ENCODE results near the gene TRMT61A.
"Not testable (repeated sequence)": the region's sequence is repeated elsewhere in the genome, so short reads cannot be mapped to it uniquely, and the experiment has no call there.

TRMT61A gene

DNA sequence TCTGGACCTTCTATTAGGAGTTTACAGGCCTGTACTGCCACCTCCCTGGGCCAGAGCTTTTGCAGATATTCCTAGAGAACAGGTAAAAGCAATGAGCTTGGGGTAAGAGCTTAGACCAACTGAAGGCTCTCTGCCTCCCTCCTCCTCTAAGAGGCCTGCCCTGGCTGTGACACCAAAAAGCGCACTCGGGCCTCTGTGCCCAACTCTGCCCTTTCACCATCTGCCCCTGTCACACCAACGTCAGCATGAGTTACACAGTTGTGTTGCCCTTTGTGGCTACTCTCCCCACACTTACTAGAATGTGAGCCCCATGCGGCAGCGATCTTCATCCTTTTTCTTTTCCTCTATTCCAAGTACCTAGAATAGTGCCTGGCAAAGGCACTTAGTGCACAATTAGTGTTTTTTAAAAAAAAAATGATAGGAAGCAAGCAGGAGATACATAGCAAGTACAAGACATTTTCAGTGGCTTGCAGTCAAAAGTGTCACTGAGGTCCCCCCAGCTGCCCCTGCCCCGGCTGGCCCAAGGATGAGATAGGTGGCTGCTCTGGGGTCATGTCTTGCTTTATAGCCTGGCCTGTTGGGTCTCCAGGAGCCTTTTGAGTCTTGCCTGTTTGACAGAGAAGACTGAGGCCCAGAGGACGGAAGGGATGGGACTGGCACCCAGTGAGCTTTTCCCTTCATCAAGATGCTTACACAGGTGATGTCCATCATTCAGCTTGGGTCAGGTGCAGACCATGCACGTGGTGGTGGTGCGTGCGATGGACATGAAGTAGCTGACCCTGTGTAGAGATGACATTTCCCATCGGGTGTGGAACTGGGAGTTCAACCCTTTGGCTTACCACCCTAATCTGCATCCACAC lies 18.9 kb upstream of the TRMT61A start:
- peak; percentile 2 for DNase-seq (ENCODE audit: low spot score)

DNA sequence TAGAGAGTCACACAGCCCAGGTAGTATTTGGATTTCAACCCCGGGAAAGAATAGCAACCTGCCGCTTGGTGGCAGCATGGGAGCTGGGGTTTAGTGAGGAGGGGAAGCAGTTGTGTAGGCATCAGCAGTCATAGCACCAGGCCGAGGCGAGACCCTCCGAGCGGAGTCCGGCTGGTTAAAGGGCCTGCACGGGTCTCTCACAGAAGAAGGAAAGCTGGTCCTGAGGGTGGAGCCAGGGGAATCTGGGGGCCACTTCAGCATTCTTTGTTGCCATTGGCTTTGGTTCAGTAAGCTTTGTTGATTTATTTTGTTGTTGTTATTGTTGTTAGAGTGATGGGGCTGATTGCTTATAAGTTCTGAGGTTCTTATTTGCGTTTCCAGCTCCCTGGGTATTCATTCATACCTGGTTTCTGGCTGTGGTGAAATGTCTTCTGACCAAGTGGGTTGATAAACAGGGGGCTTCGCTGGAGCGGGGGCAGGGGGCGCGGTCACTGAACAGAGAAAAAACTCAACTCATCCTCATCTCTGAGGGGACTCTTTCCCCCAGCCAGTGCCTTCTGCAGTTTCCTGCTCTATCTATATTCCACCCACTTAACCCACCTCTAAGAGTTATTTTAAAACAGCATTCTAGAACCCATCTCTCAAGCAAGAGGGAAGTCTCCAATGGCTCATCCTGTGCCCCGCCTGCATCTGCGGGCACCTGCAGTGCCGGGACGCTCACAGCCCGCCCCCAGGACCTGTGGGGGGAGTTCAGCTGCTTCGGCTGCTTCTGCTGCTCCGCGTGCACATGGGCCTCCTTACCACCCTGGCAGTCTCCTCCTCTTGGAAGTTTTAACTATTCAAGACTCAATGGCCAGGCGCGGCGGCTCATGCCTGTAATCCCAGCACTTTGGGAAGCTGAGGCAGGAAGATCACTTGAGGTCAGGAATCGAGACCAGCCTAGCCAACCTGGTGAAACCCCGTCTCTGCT lies 18.0 kb upstream of the TRMT61A start:
- peak; percentile 1 for DNase-seq (ENCODE audit: low spot score)

DNA sequence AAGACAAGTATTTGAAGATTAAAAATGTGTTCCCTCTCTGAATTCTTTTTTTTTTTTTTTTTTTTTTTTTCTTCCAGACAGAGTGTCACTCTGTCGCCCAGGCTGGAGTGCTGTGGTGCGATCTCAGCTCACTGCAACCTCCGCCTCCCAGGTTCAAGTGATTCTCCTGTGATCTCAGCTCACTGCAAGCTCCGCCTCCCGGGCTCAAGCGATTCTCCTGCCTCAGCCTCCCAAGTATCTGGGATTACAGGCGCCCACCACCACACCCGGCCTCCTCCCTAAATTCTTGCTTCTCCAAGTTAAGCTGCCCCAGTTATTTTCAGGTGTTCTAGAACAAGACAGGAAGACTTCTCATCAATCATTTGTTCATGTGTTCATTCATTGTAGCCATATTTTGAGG lies 16.8 kb upstream of the TRMT61A start:
- not testable (repeated sequence) for DNase-seq (ENCODE audit: low spot score)

DNA sequence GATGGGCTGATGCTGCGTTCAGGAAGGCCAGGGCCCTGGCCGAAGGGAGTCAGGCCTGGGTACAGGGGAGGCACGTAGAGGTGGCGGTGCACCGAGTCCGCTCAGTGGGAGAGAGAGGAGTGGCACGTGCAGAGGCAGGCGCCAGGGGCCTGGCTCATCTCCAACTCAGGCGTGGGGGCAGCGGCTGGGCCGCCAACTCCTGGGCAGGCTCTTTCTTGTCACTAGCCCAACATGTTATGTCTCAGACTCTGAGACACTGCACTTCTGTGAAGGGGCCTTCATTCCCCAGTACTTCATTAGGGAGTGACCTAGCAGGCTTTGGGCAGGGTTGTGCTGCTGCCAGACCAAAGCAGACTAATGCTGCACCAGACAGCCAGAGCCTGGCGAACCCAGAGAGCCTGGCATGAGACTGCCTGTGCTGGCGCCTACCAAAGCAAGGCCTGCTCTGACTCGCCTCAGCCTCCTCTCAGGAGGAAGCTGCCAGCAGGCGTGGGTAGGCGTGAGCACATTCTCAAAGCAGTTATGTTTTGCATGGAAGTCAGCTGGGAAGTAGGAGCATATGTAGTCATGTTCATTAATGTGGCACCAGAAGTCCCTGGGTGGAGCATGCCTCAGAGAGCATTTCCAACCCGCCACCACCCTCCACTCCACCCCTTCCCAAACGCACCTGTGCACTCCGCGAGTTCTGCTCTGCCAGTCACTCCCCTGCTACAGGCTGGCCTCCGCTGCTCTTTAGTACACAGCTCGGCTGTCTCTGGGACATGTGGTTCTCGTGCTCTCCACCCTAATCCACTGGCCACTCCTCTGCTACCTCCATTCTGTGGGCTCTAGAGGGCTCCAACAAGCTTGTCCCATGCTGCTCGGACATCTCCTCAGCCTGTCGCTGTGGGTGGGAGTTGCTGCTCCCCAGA lies 16.0 kb upstream of the TRMT61A start:
- peak; percentile 40 for DNase-seq (ENCODE audit: low spot score)

DNA sequence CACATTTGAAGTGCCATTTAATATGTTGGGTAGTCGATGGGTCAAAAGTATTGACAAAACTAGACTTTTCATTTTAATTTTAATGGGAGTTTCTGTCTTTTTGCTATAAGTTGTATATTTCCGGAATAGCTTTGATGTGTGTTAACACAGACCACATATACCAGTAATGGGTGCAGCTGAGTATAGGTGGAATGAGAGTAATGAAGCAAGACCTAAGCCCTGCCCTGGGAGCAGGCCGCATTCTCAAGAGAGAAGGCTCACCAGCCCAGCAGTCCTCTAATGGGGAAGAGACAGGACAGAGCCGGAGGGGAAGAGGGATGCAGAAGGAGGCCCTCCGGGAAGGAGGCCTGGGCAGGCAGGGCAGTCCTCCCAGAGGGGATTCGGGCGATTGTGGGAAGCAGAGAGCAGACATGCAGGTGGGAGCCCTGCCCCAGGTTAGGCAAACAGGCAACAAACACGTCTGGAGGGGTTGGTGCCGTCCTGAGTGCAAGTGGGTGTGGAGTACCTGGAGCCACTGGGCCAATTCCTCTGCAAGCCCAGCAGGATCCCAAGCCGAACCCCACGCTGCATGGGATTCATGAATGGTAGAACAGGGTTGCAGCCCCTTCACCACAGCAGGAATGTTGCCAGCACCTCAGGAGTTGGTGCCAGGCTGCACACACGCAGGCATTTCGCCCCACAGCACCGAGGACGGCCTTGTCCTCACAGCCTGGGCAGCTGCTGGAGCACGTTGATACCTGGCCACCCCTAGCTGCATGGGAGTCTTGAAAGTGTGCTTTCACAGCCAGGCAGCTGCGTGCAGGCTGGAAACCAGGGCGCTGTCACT lies 14.2 kb upstream of the TRMT61A start:
- no peak for DNase-seq (ENCODE audit: low spot score)

DNA sequence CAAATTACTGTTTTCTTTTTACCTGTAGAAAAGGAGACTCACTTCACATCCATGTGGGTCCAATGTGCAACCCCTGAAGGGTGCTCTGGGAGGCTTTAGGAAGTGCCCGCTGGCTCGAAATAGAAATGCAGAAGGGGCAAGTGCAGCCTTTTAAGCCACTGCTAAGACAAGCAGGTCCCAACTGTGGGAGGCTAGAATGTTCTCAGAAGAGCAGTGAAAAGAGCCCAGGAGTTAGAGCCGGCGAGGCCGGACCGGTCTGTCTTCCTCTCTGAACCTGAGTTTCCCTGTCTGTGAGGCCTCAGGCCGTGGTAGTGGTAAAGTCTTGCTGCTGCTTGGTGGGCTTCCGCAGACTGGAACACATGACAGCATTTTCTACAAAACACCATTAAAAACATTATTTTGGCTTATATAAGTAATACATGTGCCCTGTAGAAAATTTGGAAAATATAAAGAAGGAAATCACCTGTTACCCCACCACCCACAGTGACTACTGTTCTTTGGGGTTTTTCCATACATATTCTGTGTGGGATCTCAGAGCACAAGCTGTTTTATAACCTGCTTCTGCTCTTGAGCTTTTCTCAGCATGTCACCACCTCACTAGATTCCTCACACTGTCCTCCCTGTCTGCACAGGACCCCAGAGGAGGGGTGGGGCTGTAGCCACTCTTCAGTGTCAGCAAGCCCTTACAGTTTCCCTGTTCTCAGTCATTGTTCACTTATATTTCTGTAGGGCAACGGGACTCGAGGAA lies 12.4 kb upstream of the TRMT61A start:
- no peak for DNase-seq (ENCODE audit: low spot score)

DNA sequence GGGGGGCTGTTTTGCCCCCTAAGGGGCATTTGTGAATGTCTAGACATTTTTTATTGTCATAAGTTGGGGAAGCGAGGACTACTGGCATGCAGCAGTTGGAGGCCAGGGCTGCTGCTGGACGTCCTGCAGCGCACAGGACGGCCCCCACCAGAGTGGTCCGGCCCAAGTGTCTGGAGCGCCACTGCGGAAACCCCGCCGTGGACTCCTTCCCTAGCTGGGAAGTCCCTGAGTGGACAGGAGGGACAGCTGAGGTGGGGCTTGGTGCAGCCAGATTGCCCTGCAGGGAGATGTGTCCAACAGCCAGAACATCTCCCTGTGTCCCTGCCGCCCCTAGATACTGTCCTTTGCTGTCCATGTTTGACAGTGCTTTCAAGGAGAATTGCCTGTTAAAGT lies 11.8 kb upstream of the TRMT61A start:
- DNase-seq (ENCODE audit: low spot score): no peak

DNA sequence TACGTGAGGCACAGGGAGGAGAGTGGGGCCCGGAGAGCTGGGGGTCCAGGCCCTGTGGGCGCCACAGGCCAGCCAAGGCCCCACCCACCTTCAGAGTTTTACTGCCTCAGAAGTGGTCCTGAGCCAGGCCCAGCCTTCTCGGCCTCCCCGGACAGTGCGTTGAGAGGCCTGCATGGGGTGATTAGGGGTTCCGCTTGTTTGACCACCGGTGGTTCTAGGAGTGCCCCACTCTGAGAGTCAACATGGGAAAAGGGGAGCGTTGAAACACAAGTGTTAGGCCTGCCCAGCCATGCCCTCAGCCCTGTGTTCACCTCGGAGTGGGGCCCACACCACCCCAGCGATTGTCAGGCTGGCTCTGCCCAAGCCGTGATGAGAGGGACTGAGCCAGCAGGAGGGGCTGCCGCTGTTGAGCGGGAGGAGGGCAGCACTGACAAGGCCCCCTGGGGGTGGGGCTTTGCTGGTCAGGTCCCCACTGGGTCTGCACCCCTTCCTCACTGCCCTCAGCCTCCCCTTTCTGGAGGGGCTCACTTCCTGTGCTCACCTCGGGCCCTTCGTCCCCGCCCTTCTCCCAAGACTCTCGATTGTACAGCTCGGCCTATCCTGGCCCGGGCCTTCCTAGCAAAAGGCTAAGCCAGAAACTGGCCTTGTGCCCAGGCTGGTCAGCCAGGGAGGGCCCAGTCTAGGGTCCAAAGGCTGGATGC lies 11.1 kb upstream of the TRMT61A start:
- no peak for DNase-seq (ENCODE audit: low spot score)

DNA sequence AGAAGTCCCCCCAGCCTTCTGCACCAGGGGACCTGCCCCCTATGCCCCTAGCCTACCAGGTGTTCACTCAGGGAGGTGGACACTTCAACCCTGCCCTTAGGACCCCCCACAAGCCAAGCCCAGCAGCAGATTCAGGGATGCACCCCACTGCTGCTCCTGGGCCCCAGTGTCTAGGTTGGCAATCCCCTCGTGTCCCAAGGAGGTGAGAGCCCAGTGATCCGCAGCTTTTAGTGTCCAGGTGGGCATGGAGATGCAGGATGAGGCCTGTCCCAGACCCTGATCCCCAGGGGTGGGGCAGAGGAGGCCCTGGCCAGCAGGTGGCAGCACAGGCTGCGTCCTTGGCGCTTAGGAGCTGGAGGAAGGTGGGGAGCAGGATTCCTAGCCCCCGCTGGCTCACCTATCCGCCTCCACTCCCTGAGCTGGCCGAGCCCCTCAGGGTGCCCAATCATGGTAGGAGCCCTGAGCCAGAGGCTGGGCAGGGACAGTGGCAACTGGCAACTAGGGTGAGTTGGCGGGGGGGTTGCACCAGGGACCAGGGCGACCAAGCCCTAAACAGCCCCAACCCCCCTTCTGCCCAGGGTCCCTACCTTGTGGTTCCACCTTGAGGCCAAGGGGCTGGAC lies 10.5 kb upstream of the TRMT61A start:
- peak; percentile 91 for DNase-seq (ENCODE audit: low spot score)

DNA sequence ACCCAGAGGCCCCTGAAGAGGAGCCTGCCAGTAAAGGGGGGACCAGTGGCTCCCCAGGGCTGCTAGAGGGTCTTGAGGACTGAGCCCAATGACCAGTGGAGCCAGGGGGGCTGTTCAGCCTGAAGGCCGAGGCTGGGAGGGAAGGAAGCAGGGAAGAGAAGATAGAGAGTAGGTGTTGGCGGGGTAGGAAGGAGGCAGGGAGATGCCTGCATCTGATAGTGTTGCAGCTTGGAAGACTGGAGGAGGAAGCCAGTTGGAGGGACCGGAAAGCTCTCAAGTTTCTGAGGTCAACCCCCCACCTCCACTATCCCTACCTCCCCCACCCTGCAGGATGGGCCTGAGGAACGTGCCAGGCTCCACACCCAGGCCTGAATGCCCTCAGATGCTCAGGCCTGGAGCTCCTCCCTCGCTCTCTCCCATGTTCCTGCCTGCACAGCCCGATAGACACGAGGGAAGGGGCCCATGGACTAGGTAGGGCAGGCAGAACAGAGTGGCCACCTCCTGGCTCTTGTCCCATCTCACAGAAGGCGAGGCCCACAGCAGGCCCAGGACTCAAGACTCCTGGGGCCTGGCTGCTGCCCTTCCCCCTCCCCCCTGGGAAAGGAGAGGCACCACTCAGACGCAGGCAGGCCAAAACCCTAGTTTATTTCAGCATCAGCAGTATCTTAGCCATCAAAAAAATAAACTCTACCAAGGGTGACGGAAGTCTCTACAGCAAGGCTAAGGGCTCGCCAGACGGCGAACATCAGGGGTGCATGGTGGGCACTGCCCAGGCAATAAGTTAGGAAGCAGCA lies 9.8 kb upstream of the TRMT61A start:
- DNase-seq (ENCODE audit: low spot score): peak; percentile 59

DNA sequence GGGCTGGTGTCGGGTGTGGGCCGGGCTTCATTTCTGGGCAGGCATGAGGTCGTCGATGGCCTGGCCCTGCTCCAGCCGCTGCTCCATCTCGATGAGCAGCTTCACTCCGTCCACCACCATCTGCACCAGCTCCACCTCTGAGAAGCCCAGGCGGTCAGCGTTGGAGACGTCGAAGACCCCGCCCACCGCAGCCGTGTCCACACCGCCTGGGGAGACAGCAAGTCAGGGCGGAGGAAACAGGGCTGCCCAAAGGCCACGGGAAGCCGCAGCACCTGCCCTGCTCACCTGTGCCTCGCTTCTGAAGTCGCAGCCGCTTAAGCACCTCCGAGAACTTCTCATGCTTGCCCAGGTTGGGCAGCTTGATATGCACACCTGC lies 9.2 kb upstream of the TRMT61A start:
- peak; percentile 57 for DNase-seq (ENCODE audit: low spot score)

DNA sequence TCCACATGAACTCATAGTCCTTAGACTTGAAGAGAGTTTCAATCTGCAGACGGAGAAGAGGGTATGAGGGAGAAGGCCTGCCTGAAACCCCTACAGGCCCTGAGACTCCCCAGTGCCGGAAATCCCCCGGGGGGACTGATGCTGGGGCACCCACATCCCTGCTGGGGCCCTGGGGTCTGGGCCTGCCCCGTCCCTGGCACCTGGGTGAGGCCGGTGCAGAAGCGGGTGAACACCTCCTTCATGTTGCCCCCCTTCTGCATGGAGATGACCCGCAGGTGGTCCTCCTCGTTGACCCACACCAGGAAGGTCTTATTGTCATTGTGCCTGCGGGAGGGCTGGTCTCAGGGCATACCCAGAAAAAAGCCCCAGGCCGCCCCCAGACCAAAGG lies 8.7 kb upstream of the TRMT61A start:
- no peak for DNase-seq (ENCODE audit: low spot score)

DNA sequence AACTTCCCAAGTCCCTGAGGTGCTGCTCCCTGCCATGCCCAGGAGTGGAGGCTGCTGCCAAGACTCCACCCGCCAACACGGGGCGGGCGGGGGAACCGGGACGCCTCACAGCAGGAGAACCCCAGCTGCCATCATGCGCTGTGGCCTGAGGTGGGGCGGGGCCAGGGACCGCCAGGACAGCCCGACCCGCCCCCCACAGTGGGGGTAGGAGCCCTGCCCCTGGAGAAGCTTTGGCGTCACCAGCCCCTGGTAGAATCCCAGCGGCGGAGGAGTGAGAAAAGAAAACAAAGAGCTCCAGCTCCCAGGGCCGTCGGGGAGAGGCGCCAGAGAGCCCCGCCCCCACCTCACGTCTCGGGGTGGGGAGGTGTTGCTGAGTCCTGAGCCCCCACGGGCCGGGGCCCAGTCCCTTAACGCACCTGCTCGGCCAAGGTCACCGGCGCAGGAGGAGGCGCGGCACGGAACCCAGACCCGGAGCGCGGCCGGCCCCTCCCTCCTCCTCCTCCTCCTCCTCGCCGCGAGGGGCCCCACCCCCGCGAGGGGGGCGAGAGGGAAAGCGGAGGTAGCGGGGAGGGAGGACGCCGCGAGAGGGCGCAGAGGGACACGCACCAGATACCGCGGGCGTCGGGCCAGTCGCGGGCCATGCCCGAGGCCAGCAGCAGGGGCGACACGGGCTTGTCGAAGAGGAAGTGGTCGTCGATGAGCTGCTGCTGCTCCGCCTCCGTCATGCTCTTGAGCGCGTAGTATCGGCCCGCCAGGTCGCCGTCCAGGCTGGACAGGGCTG lies 8.1 kb upstream of the TRMT61A start:
- peak; percentile 85 for DNase-seq (ENCODE audit: low spot score)

DNA sequence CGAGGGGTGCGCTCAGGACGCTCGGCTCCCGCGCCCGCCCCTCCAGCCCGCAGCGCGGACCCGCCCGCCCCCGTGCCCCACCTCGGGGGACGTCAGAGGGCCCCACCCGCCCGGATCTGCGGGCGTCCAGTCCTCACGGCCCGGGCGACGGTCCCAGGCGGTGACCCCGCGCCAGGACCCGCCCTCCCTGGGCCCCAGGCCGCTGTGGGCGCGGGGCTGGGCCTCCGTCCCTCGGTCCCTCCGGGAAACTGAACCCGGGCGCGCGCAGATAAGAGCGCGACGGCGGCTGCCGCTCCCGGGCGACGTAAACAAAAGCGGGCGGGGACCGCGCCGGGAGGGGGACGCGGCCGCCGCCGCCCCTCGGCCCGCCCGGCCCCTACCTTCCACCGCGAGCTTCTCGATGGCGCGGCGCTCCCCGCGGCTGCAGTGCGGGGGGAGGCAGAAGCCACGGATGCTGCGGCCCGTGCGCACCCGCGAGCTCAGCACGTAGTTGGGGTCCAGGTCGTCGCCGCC lies 7.5 kb upstream of the TRMT61A start:
- no peak for DNase-seq (ENCODE audit: low spot score)

DNA sequence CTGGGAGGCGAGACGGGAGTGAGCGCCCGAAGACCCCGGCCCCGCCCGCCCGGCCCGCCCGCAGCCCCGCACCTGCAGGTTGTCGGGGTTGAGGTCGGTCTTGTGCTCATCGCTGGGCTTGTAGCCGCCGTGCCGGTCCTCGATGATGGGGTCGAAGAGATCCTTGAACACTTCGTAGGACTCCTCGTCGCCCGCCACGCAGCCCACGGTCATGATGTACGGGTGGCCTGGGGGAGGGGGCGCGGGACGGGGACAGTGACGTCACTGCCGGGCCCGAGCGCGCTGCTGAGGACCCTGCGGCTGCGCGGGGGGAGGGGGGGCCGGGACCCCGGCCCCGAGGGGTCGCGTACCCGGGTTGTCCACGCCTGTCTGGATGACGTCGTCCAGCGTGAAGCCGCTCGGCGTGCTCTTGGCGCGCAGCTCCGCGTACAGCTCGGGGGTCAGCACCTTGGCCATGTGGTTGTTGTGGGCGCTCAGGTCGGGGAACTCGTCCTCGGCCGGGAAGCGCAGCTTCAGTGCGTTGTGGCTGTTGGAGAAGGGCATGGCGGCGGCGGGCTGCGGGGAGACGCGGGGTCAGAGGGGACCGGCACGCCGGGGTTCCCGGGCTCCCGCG lies 6.9 kb upstream of the TRMT61A start:
- DNase-seq (ENCODE audit: low spot score): no peak

DNA sequence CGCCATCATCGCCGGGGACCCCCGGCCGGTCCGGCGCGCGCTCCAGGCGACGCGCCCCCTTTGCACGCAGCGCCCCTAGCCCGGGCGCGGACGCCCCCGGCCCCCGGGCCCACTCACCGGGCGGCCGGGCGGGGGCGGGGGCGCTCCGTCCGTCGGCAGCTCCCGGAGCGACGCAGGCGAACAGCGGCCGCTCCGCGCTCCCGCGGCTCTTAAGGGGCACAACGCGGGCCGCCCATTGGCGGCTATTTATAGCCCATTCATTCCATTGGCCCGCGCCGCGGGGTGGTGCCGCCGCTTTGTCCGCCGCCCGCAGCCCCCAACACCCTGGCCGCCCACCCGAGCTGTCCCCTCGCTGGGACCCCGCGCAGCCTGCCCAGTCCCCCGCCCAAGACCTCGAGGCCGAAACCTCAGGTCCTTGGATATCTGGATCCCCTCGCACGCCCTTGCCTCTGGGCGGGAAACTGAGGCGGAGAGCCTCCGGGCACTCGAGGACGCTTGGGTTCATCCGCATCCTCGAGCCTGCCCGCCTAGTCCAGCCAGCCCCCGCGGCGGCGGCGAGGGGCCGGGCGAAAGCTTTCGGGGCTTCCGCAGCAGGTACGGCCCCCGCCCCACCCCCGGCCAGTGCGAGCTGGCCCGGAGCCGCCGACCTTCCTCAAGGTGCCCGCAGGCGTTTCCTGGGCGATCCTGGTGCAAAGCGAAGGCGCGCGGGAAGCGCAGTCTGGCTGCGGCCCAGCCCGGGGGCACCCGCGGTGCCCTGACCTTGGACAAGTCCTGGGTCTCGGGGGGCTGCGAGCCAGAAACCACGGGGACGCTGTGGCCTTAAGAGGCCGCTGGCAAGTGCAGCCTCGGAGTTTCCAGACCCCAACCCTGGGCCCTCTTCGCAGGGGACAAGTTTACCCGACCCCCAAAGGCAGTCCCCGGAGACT lies 6.1 kb upstream of the TRMT61A start, which contains the start of gene CKB:
Gene CKB, minus strand, starts transcription at position 182 of the 926 bp plus-strand sequence. CDS start 337 bp downstream, outside the sequence.
- DNase-seq (ENCODE audit: low spot score): peak; percentile 93
